NB4 (cell line): ENCODE data around the gene ABHD14A.

Source experiments
- POLR2A ChIP-seq: IDR thresholded peaks from 2 replicates; pipeline ENCODE4 v1.6.1; 2011; ENCODE audit warnings: mild to moderate bottlenecking; ENCODE audit not compliant: insufficient read length; ENCODE audit errors: extremely low read depth
- TF ChIP-seq, protein P1 (sequence below): IDR thresholded peaks from one replicate; pipeline ENCODE4 v1.5.1; 2012; ENCODE audit warnings: low read depth, low read length

DNA sequence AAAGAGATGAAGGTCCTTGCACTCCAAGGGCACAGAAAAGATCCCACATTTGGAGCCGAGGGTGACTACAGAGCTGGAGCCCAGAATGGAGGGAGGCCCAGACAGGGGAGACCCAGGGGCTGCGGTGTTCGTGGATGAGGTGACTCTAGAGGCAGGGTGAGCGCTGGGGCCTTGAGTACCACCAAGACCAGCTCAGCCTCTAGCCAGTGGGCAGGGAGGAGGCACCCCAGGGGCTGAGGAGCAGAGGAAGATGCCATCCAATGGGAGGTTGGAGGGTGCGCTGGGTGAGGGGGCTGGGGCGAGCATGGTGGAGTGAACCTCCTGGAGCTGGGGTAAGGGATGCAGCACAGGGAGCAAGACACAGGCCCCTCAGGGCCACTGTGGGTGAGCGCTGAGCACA is 46.4 kb upstream of the ABHD14A start:
- TF ChIP-seq, protein P1, sequence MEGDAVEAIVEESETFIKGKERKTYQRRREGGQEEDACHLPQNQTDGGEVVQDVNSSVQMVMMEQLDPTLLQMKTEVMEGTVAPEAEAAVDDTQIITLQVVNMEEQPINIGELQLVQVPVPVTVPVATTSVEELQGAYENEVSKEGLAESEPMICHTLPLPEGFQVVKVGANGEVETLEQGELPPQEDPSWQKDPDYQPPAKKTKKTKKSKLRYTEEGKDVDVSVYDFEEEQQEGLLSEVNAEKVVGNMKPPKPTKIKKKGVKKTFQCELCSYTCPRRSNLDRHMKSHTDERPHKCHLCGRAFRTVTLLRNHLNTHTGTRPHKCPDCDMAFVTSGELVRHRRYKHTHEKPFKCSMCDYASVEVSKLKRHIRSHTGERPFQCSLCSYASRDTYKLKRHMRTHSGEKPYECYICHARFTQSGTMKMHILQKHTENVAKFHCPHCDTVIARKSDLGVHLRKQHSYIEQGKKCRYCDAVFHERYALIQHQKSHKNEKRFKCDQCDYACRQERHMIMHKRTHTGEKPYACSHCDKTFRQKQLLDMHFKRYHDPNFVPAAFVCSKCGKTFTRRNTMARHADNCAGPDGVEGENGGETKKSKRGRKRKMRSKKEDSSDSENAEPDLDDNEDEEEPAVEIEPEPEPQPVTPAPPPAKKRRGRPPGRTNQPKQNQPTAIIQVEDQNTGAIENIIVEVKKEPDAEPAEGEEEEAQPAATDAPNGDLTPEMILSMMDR = no peak
- TF ChIP-seq POLR2A = no peak
